ENCODE measurements around the gene CASS4. TPM values are rescaled to one million over a fixed set of nuclear protein-coding genes. Genes with fewer than 3 reads are reported as not detected.

CASS4 gene
- total RNA-seq, 1 experiment from 2014 or later = not detected

DNA sequence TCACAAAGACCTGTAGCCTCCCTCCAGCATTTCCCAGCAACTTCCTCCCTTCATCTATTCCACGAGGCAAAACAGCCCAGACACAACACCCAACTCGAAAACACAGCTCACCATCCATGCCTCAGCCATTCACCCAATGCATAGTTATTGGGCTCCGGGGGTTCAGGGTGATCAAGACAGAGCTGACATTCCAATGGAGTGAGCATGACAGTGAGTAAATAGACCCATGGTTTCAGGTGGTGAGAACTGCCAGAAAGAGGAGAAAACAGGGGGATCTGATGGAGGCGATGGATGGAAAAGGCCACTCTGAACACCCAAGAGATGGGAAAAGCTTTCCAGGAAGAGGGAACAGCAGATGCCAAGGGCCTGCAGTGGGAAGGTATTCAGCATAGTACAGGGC lies 5.9 kb downstream of the CASS4 start:
- in situ Hi-C loops (cut with HindIII; ENCODE audit: low pct_unique_long_range_greater_than_20kb, low sequenced_read_pairs) = no loop called here

GRCh38 chr20:56418385-56418861 lies 6.4 kb downstream of the CASS4 start:
- no peak for DNase-seq (ENCODE audit: low read depth)
- in situ Hi-C loops (cut with HindIII; ENCODE audit: low pct_unique_long_range_greater_than_20kb, low sequenced_read_pairs) = no loop called here

More for the DNA sequence above, 5.9 kb downstream of the CASS4 start:
- no peak for DNase-seq (ENCODE audit: low read depth)

GRCh38 chr20:56420028-56420427 lies 8.0 kb downstream of the CASS4 start:
- no peak for DNase-seq (ENCODE audit: low read depth)
- in situ Hi-C loops (cut with HindIII; ENCODE audit: low pct_unique_long_range_greater_than_20kb, low sequenced_read_pairs) = no loop called here

DNA sequence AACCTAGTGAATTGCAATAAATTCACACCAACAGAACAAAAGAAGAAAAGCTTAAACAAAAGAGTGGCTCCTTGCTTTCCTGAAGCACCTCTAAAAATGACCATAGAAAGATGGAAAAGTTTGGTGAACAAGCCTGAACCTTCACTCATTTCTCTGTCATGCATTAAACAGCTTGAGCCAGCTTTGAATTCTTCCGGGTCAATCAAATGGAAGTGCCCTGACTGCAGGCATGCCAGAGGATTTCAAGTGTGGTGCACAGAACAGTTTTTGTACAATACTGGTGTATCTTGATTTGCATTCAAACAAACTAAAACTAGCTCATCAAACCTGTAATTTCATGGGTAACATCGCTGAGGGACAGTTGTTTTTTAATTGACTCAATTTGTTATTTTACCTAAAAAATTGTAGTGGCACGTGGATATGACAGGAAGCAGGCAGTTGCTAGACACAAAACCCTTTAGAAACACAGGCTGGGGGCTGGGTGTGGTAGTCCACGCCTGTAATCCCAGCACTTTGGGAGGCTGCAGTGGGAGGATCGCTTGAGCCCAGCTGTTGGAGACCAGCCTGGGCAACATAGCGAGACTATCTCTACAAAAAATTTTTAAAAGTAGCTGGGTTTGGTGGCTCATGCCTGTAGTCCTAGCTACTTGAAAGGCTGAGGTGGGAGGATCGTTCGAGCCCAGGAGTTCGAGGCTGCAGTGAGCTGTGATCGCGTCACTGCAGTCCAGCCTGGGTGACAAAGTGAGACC lies 9.1 kb downstream of the CASS4 start:
- no peak for DNase-seq (ENCODE audit: low read depth)
- in situ Hi-C loops (cut with HindIII; ENCODE audit: low pct_unique_long_range_greater_than_20kb, low sequenced_read_pairs) = no loop called here

DNA sequence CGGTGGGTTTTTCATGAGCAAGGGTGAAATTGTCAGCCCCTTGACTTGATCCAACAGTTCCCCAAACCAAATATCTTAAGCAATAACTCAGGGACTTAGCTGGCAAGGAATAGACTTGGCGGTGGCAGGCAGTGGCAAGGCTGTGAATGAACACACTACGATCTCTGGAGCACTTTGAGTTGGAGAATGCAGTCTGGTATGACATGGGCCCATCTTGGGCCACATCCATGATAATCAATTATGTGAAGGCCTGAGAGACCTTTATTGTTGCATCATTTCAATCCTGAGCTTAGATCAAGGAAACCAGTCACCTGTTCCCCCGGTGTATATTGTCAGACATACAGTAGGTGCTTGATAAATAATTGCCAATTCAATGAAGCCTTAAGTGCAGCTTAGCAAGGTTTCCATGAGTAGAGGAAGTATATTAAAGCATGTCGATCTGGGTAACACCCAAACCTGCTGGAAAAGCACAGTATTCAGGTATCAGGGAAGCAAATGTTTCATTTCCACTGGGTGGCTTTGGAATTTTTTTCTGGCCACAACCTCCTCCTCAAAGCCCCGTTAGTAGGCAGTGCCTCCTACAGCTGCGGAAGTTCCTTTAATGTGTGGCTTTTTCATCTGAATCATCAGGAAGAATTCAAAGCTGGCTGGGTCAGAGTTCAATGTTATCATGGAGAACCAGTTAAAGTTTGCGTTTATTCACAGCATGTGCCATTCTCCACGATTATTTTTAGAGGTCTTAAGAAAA lies 10.2 kb downstream of the CASS4 start:
- in situ Hi-C loops (cut with HindIII; ENCODE audit: low pct_unique_long_range_greater_than_20kb, low sequenced_read_pairs) = no loop called here
- DNase-seq (ENCODE audit: low read depth) = peak; percentile 78

DNA sequence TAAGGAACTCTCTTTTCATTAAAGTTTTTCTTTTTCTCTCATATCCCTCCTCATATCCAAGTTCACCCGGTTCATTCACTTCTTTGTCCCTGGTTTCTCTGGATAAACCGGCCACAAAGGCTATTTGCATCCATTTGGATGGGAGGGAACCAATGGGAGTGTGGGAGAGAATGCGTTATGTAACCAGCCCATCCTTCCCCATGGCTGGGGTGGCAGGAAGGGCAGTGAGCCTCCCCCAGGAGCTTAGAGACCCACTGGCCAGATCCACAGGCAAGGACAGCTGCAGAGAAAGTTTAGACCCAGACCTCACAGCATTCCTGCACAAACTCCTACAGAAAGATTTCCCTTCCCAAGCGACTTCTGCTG lies 10.7 kb downstream of the CASS4 start:
- no peak for DNase-seq (ENCODE audit: low read depth)
- in situ Hi-C loops (cut with HindIII; ENCODE audit: low pct_unique_long_range_greater_than_20kb, low sequenced_read_pairs) = no loop called here

DNA sequence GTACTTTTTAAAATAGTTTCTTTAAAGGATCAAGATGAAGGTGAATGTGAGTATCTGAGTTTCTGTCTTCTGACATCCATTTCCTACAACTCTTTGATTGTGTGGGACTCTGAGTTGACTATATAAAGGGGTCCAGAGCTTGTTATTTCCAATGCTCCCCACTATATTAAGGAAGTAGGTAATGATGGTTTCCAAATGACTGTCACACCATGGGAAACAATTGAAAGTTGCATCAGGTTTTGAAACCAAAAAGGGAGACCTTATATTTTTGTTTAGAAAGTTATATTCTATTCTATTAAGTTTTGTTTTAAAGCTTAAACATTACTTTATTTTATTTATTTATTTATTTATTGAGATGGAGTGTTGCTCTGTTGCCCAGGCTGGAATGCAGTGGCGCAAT lies 11.2 kb downstream of the CASS4 start:
- DNase-seq (ENCODE audit: low read depth) = no peak
- in situ Hi-C loops (cut with HindIII; ENCODE audit: low pct_unique_long_range_greater_than_20kb, low sequenced_read_pairs) = no loop called here

DNA sequence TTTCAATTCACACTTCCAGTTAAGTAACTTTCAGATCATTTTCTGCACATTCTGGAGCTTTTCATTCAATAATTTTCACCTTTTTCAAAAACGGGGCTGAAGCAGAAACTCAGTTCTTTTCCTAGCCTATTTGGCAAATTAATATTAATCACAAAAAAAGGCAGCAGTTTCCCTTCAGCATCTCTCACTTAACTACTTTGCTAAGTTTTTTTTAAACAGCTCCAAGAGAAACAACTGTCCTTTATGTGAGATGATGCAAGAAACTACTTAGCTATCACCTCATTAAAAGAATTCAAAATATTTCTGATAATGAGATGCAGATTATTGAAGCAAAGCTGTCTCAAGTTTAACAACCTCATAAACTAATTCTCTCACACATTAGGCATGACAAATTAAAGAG lies 11.8 kb downstream of the CASS4 start:
- no peak for DNase-seq (ENCODE audit: low read depth)
- in situ Hi-C loops (cut with HindIII; ENCODE audit: low pct_unique_long_range_greater_than_20kb, low sequenced_read_pairs) = no loop called here

- DNase-seq (ENCODE audit: low read depth) = no peak
- in situ Hi-C loops (cut with HindIII; ENCODE audit: low pct_unique_long_range_greater_than_20kb, low sequenced_read_pairs) = no loop called here
These were observed 12.9 kb downstream of the CASS4 start for GRCh38 chr20:56424931-56425330.

DNA sequence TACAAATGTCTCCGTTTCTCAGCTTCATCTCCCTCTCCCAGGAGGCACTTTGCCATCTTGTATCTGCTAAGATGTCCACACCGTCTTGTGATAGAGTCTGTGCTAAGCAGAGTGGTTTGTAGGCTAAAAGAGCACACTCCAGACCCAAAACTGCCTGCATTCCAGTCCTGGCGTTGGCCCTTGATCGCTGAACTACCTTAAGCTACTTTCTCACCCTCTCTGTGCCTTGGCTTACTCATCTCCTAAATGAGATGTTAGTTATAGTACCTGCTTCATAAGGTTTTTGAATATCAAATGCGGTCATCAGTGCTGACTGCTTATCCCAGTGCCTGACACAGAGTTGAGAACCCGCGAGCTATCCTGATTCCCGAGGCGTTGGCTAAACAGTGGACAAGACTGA lies 14.0 kb downstream of the CASS4 start:
- in situ Hi-C loops (cut with HindIII; ENCODE audit: low pct_unique_long_range_greater_than_20kb, low sequenced_read_pairs) = no loop called here
- DNase-seq (ENCODE audit: low read depth) = no peak

GRCh38 chr20:56426926-56427325 lies 14.9 kb downstream of the CASS4 start:
- DNase-seq (ENCODE audit: low read depth) = no peak
- in situ Hi-C loops (cut with HindIII; ENCODE audit: low pct_unique_long_range_greater_than_20kb, low sequenced_read_pairs) = no loop called here

DNA sequence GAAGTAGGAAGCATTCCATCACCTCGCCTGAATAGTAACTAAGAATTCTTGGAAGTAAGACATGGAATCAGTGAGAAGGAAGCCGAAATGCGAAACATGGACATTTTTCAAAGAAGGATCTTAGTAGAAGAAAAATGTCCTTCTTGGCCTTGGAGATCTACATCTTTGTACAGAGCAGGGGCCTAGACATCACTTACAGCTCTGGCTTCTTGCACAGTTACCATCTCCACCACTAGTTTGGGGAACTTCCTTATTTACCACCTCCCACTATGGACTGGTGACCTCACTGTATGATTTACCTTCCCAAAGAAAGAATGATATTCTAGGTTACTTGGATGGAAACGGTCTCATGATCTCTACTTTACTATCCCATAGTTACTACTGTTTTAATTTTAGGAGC lies 15.7 kb downstream of the CASS4 start:
- in situ Hi-C loops (cut with HindIII; ENCODE audit: low pct_unique_long_range_greater_than_20kb, low sequenced_read_pairs) = no loop called here
- DNase-seq (ENCODE audit: low read depth) = no peak

DNA sequence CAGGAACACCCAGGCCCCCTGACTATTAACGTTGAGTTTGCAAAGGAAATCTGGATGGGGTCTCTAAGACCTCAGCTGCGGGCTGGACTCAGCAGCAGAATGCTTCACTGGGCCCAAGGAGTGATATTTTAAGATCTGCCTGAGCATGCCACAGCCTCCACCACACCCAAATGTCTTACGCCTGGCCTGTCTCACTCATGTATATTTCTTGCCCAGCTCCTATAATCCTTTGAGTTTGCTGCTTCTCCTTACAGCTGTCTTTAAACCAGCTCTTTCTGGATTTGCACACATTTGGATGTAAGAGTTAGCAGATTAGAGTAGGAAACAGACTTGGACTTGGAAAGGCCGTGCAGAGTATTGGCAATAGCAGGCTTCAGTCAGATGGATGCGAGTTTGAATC lies 16.4 kb downstream of the CASS4 start:
- in situ Hi-C loops (cut with HindIII; ENCODE audit: low pct_unique_long_range_greater_than_20kb, low sequenced_read_pairs) = no loop called here
- no peak for DNase-seq (ENCODE audit: low read depth)

- peak; percentile 21 for DNase-seq (ENCODE audit: low read depth)
- in situ Hi-C loops (cut with HindIII; ENCODE audit: low pct_unique_long_range_greater_than_20kb, low sequenced_read_pairs) = no loop called here
These were observed 16.8 kb downstream of the CASS4 start for GRCh38 chr20:56428881-56429280.

DNA sequence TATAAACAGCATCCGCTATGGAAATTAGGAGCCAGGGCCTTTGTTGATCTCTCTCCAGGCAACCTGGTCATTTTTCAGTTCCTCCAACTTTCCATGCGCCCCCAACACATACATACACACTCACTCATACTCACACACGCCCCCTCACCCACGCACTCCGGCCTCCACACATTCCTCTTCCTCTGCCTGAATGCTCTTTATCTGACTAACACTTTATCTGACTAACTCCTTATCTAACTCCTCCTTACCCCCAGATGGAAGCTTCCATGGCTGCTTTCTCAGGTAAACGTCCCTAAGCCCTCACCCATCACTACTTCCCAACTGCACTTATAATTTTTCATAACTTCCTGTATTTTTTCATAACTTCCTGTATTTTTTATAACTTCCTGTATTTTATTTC lies 17.4 kb downstream of the CASS4 start:
- in situ Hi-C loops (cut with HindIII; ENCODE audit: low pct_unique_long_range_greater_than_20kb, low sequenced_read_pairs) = no loop called here
- no peak for DNase-seq (ENCODE audit: low read depth)

DNA sequence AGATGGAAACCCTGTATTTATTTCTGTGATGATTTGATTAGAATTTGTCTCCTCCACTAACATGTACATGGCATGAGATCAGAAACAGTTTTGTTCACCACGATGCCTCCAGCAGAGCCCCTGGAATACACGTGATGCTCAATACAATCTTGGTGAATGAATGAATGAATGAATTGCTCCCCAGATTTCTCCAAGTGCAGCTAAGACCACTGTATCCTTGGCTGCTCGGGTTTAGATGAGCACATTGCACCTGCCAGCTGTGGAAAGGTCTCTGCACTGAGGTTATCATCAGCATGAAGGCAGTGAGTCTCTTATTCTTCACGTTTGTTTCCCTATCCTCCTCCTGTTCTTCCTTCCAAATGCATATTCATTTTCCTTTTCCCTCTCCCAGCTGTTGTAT lies 17.9 kb downstream of the CASS4 start:
- in situ Hi-C loops (cut with HindIII; ENCODE audit: low pct_unique_long_range_greater_than_20kb, low sequenced_read_pairs) = no loop called here
- no peak for DNase-seq (ENCODE audit: low read depth)

- no peak for DNase-seq (ENCODE audit: low read depth)
- in situ Hi-C loops (cut with HindIII; ENCODE audit: low pct_unique_long_range_greater_than_20kb, low sequenced_read_pairs) = no loop called here
These were observed 18.4 kb downstream of the CASS4 start for GRCh38 chr20:56430461-56430860.

DNA sequence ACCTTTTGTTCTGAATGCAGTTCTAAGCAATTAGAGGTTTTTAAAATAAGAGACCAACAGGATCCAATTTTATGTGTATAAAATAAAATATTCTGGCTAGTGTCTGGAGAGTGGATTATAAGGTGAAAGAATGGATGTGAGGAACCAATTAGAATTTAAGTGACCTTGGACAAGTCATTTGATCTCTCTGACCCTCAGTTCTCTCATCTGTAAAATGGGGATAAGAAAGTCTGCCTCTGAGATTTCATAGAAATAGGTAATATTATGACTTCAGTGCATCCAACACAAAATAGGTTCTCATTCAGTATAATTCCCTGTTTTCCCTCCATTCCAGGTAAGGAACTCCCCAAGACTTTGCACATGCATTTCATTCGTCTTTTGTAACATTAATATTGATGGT lies 18.9 kb downstream of the CASS4 start:
- no peak for DNase-seq (ENCODE audit: low read depth)
- in situ Hi-C loops (cut with HindIII; ENCODE audit: low pct_unique_long_range_greater_than_20kb, low sequenced_read_pairs) = no loop called here

DNA sequence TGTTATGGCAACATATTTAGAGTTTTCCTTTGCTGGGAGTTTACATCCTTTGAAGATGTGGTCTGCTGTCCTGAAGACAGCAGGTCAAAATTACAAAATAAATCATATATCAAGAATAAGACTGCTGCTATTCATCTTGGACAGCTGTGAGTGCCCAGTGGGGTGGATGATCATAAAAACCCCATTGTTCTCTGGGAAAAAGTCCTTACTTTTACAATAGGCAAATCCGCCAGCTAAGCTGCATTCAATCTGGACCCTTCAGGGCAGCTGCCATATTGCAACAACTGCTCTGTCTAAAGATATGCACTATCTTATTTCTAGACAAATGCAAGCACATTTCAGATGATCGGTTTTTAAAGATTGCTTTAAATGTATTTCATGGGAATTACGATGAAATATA lies 19.4 kb downstream of the CASS4 start:
- in situ Hi-C loops (cut with HindIII; ENCODE audit: low pct_unique_long_range_greater_than_20kb, low sequenced_read_pairs) = no loop called here
- DNase-seq (ENCODE audit: low read depth) = no peak

Measured in Caki2 (cell line).